Panc1 (cell line): Measurements from ENCODE around the gene NCLN. TPM values are rescaled to one million over a fixed set of nuclear protein-coding genes. Genes with fewer than 3 reads are reported as not detected.

Experiments
- ATAC-seq: fragments of 200-7000 bp; cut with Tn5 transposase; 2 replicates; pipeline ENCODE4 v1.9.1; 2020; ENCODE audit warnings: mild to moderate bottlenecking, moderate library complexity
- BruUV-seq: library from RNA; stranded (reverse); fragments of 400-500 nt; replicated peaks from 2 replicates; lab custom pipeline; 2021; lab: Mats Ljungman, UMichigan
- CTCF ChIA-PET: fragments of 300-600 bp; sonication (Branson Sonifier 250); formaldehyde crosslinking; loops from one replicate; lab custom pipeline; 2022; ENCODE audit warnings: antibody characterized with exemption; lab: Charles Lee
- POLR2A ChIA-PET: fragments of 300-600 bp; sonication (Branson Sonifier 250); formaldehyde crosslinking; loops from one replicate; lab custom pipeline; 2022; ENCODE audit warnings: antibody characterized with exemption; lab: Charles Lee
- DNase-seq: peaks from one replicate; pipeline ENCODE4 v3.0.0-alpha.2; 2010; ENCODE audit warnings: low read depth, low spot score
- H3K27ac ChIP-seq: 2 replicates; pipeline ENCODE4 v1.5.1; 2011; ENCODE audit warnings: mild to moderate bottlenecking, low read length, inconsistent platforms
- H3K27me3 ChIP-seq: fragments of 200-500 bp; sonication (Bioruptor generic); 2 replicates; pipeline ENCODE4 v1.6.0; 2014; ENCODE audit warnings: low read length, inconsistent platforms; ENCODE audit not compliant: control insufficient read depth, insufficient read depth
- H3K36me3 ChIP-seq: fragments of 200-500 bp; sonication (Bioruptor generic); 2 replicates; pipeline ENCODE4 v1.5.1; 2014; ENCODE audit warnings: inconsistent platforms, mild to moderate bottlenecking, low read length, moderate library complexity; ENCODE audit not compliant: control insufficient read depth, insufficient read depth
- H3K4me1 ChIP-seq: 2 replicates; pipeline ENCODE4 v1.5.1; 2011; ENCODE audit warnings: inconsistent platforms, mild to moderate bottlenecking, low read length, moderate library complexity; ENCODE audit not compliant: control insufficient read depth, insufficient read depth
- H3K4me3 ChIP-seq, 2 experiments: 2 replicates each; pipeline ENCODE4 v1.5.1; 2011 to 2012; ENCODE audit warnings: low read depth in 2 of 2, low read length in 2 of 2, mild to moderate bottlenecking in 2 of 2, inconsistent platforms in 1 of 2, moderate library complexity in 1 of 2
- H3K9me3 ChIP-seq: fragments of 200-500 bp; sonication (Bioruptor generic); 2 replicates; pipeline ENCODE4 v1.5.1; 2014; ENCODE audit warnings: low read depth, mild to moderate bottlenecking, inconsistent platforms, low read length, moderate library complexity; ENCODE audit not compliant: control insufficient read depth, insufficient read depth
- POLR2AphosphoS5 ChIP-seq: IDR thresholded peaks from 2 replicates; pipeline ENCODE4 v1.6.1; 2012; ENCODE audit warnings: mild to moderate bottlenecking, low read depth, low read length, moderate library complexity
- SIN3A ChIP-seq: IDR thresholded peaks from 2 replicates; pipeline ENCODE4 v1.6.1; 2012; ENCODE audit warnings: low read depth, mild to moderate bottlenecking, low read length, moderate library complexity, borderline replicate concordance; ENCODE audit not compliant: insufficient read depth
- TCF7L2 ChIP-seq: IDR thresholded peaks from 2 replicates; pipeline ENCODE4 v1.6.1; 2011; ENCODE audit warnings: mild to moderate bottlenecking, low read depth, low read length, inconsistent platforms
- in situ Hi-C: cut with HindIII; loops from 2 replicates; pipeline ENCODE4 v1.10.0; 2016; ENCODE audit warnings: low sequenced_read_pairs, low pct_unique_long_range_greater_than_20kb
- intact Hi-C: fragments of 100-400 bp; cut with micrococcal nuclease; formaldehyde crosslinking; loops from one replicate; pipeline ENCODE4 v1.10.0; 2022; ENCODE audit not compliant: unreplicated experiment
- total RNA-seq: library from RNA; stranded (reverse); gene quantifications from one replicate; pipeline ENCODE4 v1.2.1, GENCODE V29; 2021; ENCODE audit not compliant: unreplicated experiment
- TF ChIP-seq, protein P1 (sequence below): fragments of 450-650 bp; IDR thresholded peaks from 2 replicates; pipeline ENCODE4 v1.5.1; 2017; ENCODE audit warnings: mild to moderate bottlenecking
- TF ChIP-seq, protein P2 (sequence below), 2 experiments: IDR thresholded peaks; 2 replicates each; pipeline ENCODE4 v1.6.1; 2011 to 2012; ENCODE audit warnings: low read depth in 2 of 2, control low read depth in 1 of 2, low read length in 1 of 2, mild to moderate bottlenecking in 1 of 2, moderate library complexity in 1 of 2; ENCODE audit not compliant: insufficient read depth in 1 of 2

NCLN gene
- total RNA-seq, 1 experiment from 2014 or later = 132 TPM

DNA sequence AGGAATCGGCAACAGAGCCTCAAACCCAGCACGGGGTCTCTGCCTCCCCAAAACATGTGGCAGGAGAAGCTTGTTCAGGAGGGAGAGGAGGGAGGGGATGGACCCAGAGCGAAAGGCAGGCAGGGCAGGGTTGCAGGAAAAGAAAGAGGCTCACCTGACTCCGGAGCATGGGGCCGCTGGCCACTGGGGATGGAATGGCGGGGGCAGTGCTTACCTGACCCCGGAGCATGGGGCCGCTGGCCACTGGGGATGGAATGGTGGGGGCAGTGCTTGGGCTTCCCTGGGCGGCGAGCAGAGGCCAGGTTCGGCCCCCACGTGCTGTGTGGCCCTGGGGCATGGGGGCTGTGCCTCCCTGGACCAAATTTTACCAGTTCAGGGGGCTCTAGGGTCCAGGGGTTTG is 25.5 kb downstream of the NCLN start:
- ChIA-PET POLR2A (no interaction called here), CTCF (no interaction called here)
- Histone ChIP-seq H3K27me3 (no peaks in the 10 kb centered on the region), H3K4me1 (no peaks in the 10 kb centered on the region), H3K4me3 (no peak overlapping the region), H3K27ac (no peak overlapping the region), H3K9me3 (no peaks in the 10 kb centered on the region), H3K36me3 (no peaks in the 10 kb centered on the region)
- intact Hi-C loops (no loop called here), in situ Hi-C loops (no loop called here)
- TF ChIP-seq POLR2AphosphoS5 (no peak), TCF7L2 (no peak), SIN3A (no peak)
- TF ChIP-seq, protein P1, sequence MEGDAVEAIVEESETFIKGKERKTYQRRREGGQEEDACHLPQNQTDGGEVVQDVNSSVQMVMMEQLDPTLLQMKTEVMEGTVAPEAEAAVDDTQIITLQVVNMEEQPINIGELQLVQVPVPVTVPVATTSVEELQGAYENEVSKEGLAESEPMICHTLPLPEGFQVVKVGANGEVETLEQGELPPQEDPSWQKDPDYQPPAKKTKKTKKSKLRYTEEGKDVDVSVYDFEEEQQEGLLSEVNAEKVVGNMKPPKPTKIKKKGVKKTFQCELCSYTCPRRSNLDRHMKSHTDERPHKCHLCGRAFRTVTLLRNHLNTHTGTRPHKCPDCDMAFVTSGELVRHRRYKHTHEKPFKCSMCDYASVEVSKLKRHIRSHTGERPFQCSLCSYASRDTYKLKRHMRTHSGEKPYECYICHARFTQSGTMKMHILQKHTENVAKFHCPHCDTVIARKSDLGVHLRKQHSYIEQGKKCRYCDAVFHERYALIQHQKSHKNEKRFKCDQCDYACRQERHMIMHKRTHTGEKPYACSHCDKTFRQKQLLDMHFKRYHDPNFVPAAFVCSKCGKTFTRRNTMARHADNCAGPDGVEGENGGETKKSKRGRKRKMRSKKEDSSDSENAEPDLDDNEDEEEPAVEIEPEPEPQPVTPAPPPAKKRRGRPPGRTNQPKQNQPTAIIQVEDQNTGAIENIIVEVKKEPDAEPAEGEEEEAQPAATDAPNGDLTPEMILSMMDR = no peak
- TF ChIP-seq, protein P2, sequence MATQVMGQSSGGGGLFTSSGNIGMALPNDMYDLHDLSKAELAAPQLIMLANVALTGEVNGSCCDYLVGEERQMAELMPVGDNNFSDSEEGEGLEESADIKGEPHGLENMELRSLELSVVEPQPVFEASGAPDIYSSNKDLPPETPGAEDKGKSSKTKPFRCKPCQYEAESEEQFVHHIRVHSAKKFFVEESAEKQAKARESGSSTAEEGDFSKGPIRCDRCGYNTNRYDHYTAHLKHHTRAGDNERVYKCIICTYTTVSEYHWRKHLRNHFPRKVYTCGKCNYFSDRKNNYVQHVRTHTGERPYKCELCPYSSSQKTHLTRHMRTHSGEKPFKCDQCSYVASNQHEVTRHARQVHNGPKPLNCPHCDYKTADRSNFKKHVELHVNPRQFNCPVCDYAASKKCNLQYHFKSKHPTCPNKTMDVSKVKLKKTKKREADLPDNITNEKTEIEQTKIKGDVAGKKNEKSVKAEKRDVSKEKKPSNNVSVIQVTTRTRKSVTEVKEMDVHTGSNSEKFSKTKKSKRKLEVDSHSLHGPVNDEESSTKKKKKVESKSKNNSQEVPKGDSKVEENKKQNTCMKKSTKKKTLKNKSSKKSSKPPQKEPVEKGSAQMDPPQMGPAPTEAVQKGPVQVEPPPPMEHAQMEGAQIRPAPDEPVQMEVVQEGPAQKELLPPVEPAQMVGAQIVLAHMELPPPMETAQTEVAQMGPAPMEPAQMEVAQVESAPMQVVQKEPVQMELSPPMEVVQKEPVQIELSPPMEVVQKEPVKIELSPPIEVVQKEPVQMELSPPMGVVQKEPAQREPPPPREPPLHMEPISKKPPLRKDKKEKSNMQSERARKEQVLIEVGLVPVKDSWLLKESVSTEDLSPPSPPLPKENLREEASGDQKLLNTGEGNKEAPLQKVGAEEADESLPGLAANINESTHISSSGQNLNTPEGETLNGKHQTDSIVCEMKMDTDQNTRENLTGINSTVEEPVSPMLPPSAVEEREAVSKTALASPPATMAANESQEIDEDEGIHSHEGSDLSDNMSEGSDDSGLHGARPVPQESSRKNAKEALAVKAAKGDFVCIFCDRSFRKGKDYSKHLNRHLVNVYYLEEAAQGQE (IDR thresholded peaks at IDR 0.05; ENCODE audit: insufficient read depth in 1 of 2, low read depth in 2 of 2, low read length in 1 of 2) = no peak
- ATAC-seq (no peak), DNase-seq (no peak)
- BruUV-seq = no TSS peak

DNA sequence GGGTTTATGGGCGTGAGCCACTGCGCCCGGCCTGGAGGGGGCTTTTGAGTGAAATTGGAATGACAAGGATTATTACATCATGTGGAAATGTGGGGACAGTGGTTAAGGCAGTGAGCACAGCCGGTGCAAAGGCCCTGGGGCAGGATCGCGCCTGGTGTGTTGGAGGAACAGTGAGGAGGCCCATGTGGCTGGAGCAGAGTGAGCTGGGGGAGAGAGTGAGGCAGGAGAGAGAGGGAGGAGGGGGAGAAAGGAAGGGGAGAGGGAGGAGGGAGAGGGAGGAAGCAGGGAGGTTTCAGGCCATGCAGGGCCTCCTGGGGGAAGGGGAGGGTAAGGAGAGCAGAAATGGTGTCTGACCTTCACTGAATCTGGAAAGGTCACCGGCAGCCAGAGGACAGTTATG is 27.4 kb downstream of the NCLN start:
- no peak overlapping the region for H3K27ac ChIP-seq
- no peak for ATAC-seq
- POLR2A ChIA-PET = no interaction called here
- H3K9me3 ChIP-seq = no peaks in the 10 kb centered on the region
- in situ Hi-C loops = no loop called here
- CTCF ChIA-PET = no interaction called here
- H3K4me1 ChIP-seq = no peaks in the 10 kb centered on the region
- BruUV-seq = no TSS peak
- no peak overlapping the region for H3K4me3 ChIP-seq
- no peaks in the 10 kb centered on the region for H3K36me3 ChIP-seq
- TF ChIP-seq, protein P2 (IDR thresholded peaks at IDR 0.05; ENCODE audit: insufficient read depth in 1 of 2, low read depth in 2 of 2, low read length in 1 of 2) = no peak
- no peak for TF ChIP-seq TCF7L2
- no peak for TF ChIP-seq POLR2AphosphoS5
- no peak for TF ChIP-seq SIN3A
- TF ChIP-seq, protein P1 = no peak
- H3K27me3 ChIP-seq = no peaks in the 10 kb centered on the region
- no peak for DNase-seq
- intact Hi-C loops = no loop called here
